HUES6 (cell line): Measurements from ENCODE around the gene LPAR1.

Experiments used
- H3K27ac ChIP-seq: 2 replicates; pipeline ENCODE4 v1.7.0; 2013; ENCODE audit warnings: low read depth, mild to moderate bottlenecking, low read length, inconsistent platforms
- H3K27me3 ChIP-seq: 2 replicates; pipeline ENCODE4 v1.6.1; 2013; ENCODE audit warnings: low read length; ENCODE audit not compliant: control insufficient read depth, insufficient read depth
- H3K36me3 ChIP-seq: 2 replicates; pipeline ENCODE4 v1.6.1; 2013; ENCODE audit warnings: low read length; ENCODE audit not compliant: control insufficient read depth, insufficient read depth
- H3K4me1 ChIP-seq: 2 replicates; pipeline ENCODE4 v1.6.1; 2013; ENCODE audit warnings: low read length; ENCODE audit not compliant: control insufficient read depth, insufficient read depth
- H3K4me3 ChIP-seq: 2 replicates; pipeline ENCODE4 v1.5.1; 2013; ENCODE audit warnings: low read depth, low read length
- H3K9ac ChIP-seq: one replicate; pipeline ENCODE4 v1.6.1; 2013; ENCODE audit warnings: mild to moderate bottlenecking, low read length
- H3K9me3 ChIP-seq: 2 replicates; pipeline ENCODE4 v1.6.1; 2013; ENCODE audit warnings: low read depth, low read length; ENCODE audit not compliant: control insufficient read depth, insufficient read depth

The LPAR1 gene

GRCh38 chr9:110978516-110978915, 59.8 kb downstream of the LPAR1 start:
- Histone ChIP-seq H3K4me1 (peaks cover 3% of the 10 kb centered on the region; the same call in 1 of the 2 replicates), H3K36me3 (no peaks in the 10 kb centered on the region), H3K9ac (no peak overlapping the region), H3K9me3 (no peaks in the 10 kb centered on the region), H3K27me3 (no peaks in the 10 kb centered on the region), H3K27ac (no peak overlapping the region), H3K4me3 (no peak overlapping the region)

- H3K9me3 ChIP-seq: no peaks in the 10 kb centered on the region
- no peaks in the 10 kb centered on the region for H3K27me3 ChIP-seq
- no peaks in the 10 kb centered on the region for H3K36me3 ChIP-seq
- no peak overlapping the region for H3K9ac ChIP-seq
- H3K4me1 ChIP-seq: peaks cover 4% of the 10 kb centered on the region
- no peak overlapping the region for H3K4me3 ChIP-seq
- H3K27ac ChIP-seq: no peak overlapping the region
Observed at GRCh38 chr9:110977259-110977709, 61.0 kb downstream of the LPAR1 start.

- no peaks in the 10 kb centered on the region for H3K27me3 ChIP-seq
- H3K9ac ChIP-seq: no peak overlapping the region
- H3K27ac ChIP-seq: no peak overlapping the region
- no peaks in the 10 kb centered on the region for H3K9me3 ChIP-seq
- H3K4me1 ChIP-seq: peaks cover 7% of the 10 kb centered on the region
- H3K36me3 ChIP-seq: no peaks in the 10 kb centered on the region
- no peak overlapping the region for H3K4me3 ChIP-seq
Observed at GRCh38 chr9:110975969-110976368, 62.3 kb downstream of the LPAR1 start.

- peaks cover 5% of the 10 kb centered on the region for H3K4me1 ChIP-seq
- no peak overlapping the region for H3K27ac ChIP-seq
- H3K27me3 ChIP-seq: no peaks in the 10 kb centered on the region
- no peak overlapping the region for H3K9ac ChIP-seq
- H3K36me3 ChIP-seq: no peaks in the 10 kb centered on the region
- no peaks in the 10 kb centered on the region for H3K9me3 ChIP-seq
- H3K4me3 ChIP-seq: no peak overlapping the region
Observed at GRCh38 chr9:110975278-110975677, 63.0 kb downstream of the LPAR1 start.

GRCh38 chr9:110971705-110972104, 66.6 kb downstream of the LPAR1 start:
- H3K9me3 ChIP-seq: no peaks in the 10 kb centered on the region
- H3K4me3 ChIP-seq: no peak overlapping the region
- no peaks in the 10 kb centered on the region for H3K27me3 ChIP-seq
- H3K4me1 ChIP-seq: peaks cover 7% of the 10 kb centered on the region
- no peak overlapping the region for H3K9ac ChIP-seq
- H3K36me3 ChIP-seq: no peaks in the 10 kb centered on the region
- H3K27ac ChIP-seq: no peak overlapping the region

DNA sequence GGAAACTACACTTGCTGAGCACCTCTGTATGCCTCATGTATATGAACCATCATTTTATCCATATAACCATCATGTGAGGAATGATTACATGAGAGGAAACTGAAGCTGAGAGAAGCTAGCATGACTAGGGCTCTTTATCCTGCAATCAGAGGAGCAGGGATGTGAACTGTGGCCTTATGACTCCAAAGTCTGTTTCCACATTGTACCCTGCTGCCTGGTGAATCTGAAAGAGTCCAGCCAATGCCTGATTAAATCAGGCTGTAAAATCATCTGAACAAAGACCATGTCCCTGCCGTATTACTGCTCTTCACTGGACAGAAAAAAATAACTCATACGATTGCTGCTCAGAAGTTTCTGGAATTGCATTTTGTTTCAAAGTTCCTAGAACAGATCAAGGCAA, 67.0 kb downstream of the LPAR1 start:
- H3K27ac ChIP-seq: no peak overlapping the region

DNA sequence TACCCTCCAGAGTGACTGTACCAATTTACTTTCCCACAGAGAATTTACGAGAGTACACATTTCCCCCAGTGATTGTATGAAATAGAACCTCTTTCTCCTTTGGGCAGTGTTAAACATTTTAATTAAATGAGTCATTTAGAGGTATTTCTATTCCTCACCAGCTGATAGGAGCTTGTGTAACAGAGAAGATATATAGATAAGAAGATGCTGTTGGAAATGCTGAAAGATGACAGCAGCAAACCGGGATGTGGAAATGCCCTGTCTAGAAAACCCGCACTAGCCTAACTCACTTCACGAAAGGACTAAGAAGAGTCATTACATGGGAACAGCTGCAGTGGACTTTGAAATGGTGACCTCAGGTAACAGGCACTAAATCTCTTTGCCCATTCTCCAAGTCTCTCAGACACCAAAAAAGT, 68.3 kb downstream of the LPAR1 start:
- H3K27me3 ChIP-seq: no peaks in the 10 kb centered on the region
- H3K27ac ChIP-seq: no peak overlapping the region
- H3K4me3 ChIP-seq: no peak overlapping the region
- H3K36me3 ChIP-seq: no peaks in the 10 kb centered on the region
- no peaks in the 10 kb centered on the region for H3K9me3 ChIP-seq
- H3K9ac ChIP-seq: no peak overlapping the region
- H3K4me1 ChIP-seq: peaks cover 7% of the 10 kb centered on the region

More for the DNA sequence above, 67.0 kb downstream of the LPAR1 start:
- no peaks in the 10 kb centered on the region for H3K36me3 ChIP-seq
- no peak overlapping the region for H3K4me3 ChIP-seq
- no peaks in the 10 kb centered on the region for H3K27me3 ChIP-seq
- H3K4me1 ChIP-seq: peaks cover 7% of the 10 kb centered on the region
- no peaks in the 10 kb centered on the region for H3K9me3 ChIP-seq
- H3K9ac ChIP-seq: no peak overlapping the region

DNA sequence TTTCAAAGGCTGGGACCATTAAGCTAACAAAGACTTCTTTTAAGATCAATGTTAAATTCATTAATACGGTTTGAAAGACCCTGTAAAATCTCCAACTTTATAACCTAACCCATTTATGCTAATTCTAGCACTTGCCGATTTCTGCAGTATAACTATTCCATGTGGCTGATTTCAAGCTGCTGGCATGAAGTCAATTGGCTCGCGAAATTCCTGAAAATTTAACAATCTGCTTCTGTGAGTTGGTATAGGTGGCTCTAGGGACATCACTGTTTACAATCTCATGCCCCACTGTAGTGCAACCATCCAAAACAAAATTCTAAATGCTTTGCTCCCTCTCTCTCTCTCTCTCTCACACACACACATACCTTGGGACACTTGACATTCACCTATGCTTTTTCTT, 70.2 kb downstream of the LPAR1 start:
- no peaks in the 10 kb centered on the region for H3K36me3 ChIP-seq
- peaks cover 7% of the 10 kb centered on the region for H3K4me1 ChIP-seq
- H3K4me3 ChIP-seq: no peak overlapping the region
- H3K27ac ChIP-seq: no peak overlapping the region
- no peaks in the 10 kb centered on the region for H3K9me3 ChIP-seq
- H3K27me3 ChIP-seq: no peaks in the 10 kb centered on the region
- H3K9ac ChIP-seq: no peak overlapping the region

DNA sequence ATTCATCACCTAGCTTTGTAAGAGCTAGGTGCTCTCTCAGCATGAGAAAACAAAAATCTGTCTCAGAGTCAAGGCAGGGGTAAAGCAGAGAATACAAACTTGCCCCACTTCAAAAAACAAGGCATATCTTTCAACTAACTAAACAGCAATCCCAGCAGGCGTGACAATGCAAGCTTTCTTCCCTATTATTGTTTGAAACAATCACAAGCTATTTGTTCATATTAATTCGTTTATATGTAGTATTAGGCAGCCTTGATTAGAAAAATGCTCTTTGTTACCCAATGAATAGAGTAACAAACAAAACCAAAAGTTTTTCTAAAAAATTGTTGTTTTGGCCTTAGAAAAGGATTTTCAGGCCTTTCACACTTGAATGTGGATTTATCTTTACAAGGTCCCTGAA, 71.1 kb downstream of the LPAR1 start:
- no peaks in the 10 kb centered on the region for H3K36me3 ChIP-seq
- no peak overlapping the region for H3K27ac ChIP-seq
- no peak overlapping the region for H3K4me3 ChIP-seq
- no peaks in the 10 kb centered on the region for H3K27me3 ChIP-seq
- H3K9ac ChIP-seq: no peak overlapping the region
- no peaks in the 10 kb centered on the region for H3K9me3 ChIP-seq
- peaks cover 6% of the 10 kb centered on the region for H3K4me1 ChIP-seq

- Histone ChIP-seq H3K36me3 (no peaks in the 10 kb centered on the region), H3K4me3 (no peak overlapping the region), H3K9ac (no peak overlapping the region), H3K27ac (no peak overlapping the region), H3K4me1 (no peaks in the 10 kb centered on the region), H3K9me3 (peaks cover 8% of the 10 kb centered on the region; the same call in 1 of the 2 replicates), H3K27me3 (no peaks in the 10 kb centered on the region)
Observed at GRCh38 chr9:110960288-110960687, 78.0 kb downstream of the LPAR1 start.

DNA sequence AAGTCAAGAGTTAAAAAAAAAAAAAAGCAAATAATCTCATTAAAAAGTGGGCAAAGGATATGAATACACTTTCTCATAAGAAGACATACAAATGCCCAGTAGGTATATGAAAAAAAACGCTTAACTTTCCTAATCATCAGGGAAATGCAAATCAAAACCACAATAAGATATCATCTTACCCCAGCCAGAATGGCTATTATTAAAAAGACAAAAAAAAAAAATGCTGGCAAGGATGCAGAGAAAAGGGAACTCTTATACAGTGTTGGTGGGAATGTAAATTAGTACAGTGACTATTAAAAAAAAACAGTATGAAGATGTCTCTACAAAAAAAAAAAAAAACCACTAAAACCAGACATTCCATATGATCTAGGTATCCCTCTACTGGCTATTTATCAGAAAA, 79.4 kb downstream of the LPAR1 start:
- Histone ChIP-seq H3K4me1 (no peaks in the 10 kb centered on the region), H3K4me3 (no peak overlapping the region), H3K27me3 (no peaks in the 10 kb centered on the region), H3K27ac (no peak overlapping the region), H3K36me3 (no peaks in the 10 kb centered on the region), H3K9ac (no peak overlapping the region), H3K9me3 (peaks cover 8% of the 10 kb centered on the region; the same call in 1 of the 2 replicates)

- Histone ChIP-seq H3K36me3 (no peaks in the 10 kb centered on the region), H3K9me3 (peaks cover 4% of the 10 kb centered on the region; the same call in 1 of the 2 replicates), H3K27ac (no peak overlapping the region), H3K27me3 (no peaks in the 10 kb centered on the region), H3K4me1 (peaks cover 12% of the 10 kb centered on the region; the same call in 1 of the 2 replicates), H3K4me3 (no peak overlapping the region), H3K9ac (no peak overlapping the region)
Observed at GRCh38 chr9:110954822-110955291, 83.4 kb downstream of the LPAR1 start.
